HG03039 (cell line): ENCODE results near the gene GPR22.

Source experiments
- ATAC-seq: cut with Tn5 transposase; IDR thresholded peaks from one replicate; pipeline ENCODE4 v1.9.1; 2021; ENCODE audit warnings: mild to moderate bottlenecking, moderate library complexity; ENCODE audit not compliant: unreplicated experiment

Gene GPR22

DNA sequence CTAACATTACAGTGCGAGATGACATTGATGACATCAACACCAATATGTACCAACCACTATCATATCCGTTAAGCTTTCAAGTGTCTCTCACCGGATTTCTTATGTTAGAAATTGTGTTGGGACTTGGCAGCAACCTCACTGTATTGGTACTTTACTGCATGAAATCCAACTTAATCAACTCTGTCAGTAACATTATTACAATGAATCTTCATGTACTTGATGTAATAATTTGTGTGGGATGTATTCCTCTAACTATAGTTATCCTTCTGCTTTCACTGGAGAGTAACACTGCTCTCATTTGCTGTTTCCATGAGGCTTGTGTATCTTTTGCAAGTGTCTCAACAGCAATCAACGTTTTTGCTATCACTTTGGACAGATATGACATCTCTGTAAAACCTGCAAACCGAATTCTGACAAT is 4.3 kb downstream of the GPR22 start:
- ATAC-seq, result no peak

GRCh38 chr7:107479303-107479702 is 9.4 kb downstream of the GPR22 start:
- no peak for ATAC-seq

DNA sequence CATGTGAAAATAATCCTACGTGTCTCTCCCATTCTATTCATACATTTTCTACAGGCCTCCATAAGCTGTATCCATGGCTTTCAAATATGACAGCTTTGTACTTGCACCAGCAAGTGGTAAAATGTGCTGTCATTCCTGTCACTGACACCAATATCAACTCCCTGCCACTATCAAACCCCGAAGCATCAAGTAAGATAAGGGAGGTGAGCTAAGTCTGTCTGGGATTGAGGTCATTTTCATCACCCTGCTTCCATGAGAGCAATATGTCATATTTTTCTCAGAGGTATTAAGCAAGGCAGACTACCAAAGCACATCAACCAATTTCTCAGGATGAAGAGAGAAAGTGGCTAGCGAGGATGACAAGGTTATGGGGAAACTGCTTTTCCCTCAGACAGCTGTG is 11.1 kb downstream of the GPR22 start:
- no peak for ATAC-seq

GRCh38 chr7:107482571-107482970 is 12.7 kb downstream of the GPR22 start:
- ATAC-seq, result no peak

DNA sequence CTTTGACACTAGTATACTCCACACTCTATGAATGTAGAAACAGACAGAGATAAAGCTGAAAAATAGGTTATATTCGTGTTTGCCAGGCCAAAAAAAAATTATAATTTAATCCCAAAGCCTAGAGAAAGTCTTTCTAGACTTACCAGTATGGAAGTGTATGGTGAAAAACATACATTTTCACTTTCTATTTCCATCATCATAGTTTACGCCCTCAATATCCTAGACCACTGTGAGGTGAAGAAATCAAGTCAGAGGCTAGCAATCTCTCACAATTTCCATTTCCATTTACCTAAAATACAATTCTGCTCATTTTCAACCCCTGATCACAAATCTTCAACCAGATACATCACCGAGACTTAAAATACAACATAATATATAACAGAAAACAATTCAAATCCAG is 16.2 kb downstream of the GPR22 start:
- ATAC-seq, result no peak

- ATAC-seq, result no peak
These were observed 23.0 kb downstream of the GPR22 start for GRCh38 chr7:107492875-107493274.

DNA sequence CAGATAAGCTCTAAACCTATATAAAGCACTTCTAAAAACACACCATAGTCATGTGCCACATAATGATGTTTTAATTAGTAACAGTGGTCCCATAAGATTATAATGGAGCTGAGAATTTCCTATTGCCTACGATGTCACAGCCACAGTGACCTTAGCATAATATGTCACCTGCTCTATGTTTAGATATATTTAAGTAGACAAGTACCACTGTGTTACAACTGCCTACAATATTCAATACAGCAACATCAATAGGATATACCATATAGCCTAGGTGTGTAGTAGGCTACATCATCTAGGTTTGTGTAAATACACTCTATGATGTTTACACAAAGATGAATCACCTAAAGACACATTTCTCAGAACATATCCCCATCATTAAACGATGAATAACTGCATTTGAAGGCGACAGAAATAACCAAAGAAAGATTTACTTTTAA is 24.5 kb downstream of the GPR22 start:
- ATAC-seq, result no peak

DNA sequence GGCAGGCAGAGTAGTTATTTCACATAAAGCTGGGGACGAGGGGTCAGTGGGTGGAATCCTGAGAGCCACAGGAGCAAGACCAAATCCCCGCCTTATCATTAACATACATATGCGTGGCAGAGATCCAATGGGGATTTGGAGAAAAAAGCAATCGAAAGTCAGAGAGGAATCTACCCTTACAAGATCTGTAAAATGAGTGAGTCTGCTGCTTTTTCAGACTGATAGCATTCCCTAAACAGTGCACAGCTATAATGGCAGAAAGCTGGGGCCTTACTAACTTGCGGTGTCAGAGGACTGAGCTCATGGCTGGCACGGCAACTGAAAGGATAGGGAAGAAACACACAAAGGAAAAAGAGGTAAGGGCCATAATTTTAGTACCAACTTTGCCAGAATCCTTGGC is 25.0 kb downstream of the GPR22 start:
- no peak for ATAC-seq

DNA sequence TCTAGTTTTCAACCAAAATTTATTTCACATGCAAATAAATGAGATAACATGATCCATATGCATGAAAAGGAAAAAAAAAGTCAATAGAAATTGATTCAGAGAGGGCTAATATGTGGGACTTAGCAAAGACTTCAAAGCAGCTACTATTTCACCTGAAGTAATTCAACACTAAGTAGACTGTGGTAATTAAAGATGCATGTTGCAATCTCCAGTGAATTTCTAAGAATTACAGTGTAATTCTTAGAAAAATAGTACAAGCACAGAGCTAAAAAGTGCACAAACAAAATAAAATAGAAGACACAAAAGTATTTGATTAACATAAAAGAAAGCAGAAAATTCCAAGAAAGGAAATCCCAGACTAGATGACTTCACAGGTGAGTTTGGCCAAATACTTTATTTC is 25.7 kb downstream of the GPR22 start:
- ATAC-seq, result no peak

GRCh38 chr7:107499731-107500130 is 29.9 kb downstream of the GPR22 start:
- ATAC-seq, result no peak

DNA sequence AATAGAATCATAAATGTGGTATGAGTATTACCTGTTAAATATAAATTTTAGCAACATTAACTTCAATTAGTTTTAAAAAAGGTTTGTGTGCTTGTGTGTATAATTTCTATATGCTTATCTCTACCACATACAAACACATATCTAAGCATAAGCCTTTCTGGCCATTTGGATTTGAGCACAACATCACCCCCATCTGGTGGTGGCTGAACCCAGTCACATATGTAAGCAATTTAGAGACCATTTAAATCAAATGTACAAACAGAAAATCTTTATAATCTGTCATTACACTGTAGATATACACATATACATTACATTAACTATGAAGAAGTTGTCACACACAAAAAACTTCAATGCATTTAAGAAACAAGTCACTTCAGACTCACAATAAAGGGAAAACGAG is 31.7 kb downstream of the GPR22 start:
- no peak for ATAC-seq

DNA sequence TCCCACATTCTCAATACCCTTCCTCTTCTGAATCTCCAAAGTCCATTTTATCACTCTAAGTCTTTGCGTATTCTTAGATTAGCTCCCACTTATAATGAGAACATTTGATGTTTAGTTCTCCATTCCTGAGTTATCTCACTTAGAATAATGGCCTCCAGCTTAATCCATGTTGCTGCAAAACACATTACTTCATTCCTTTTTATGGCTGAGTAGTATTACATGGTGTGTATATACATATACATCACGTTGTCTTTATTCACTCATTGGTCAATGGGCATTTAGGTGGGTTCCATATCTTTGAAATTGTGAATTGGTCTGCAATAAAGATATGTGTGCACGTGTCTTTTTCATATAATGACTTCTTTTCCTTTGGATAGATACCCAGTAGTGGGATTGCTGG is 32.3 kb downstream of the GPR22 start:
- no peak for ATAC-seq

DNA sequence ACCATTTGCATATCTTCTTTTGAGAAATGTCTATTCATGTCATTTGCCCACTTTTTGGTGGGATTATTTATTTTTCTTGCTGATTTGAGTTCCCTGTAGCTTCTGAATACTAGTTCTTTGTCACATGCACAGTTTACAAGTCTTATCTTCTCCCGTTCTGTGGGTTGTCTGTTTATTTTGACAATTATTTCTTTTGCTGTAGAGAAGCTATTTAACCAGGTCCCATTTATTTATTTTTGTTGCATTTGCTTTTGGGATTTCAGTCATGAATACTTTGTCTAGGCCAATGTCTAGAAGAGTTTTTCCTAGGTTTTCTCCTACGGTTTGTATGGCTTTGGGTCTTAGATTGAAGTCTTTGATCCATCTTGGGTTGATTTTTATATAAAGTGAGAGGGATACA is 32.9 kb downstream of the GPR22 start:
- ATAC-seq, result no peak

GRCh38 chr7:107503687-107504086 is 33.8 kb downstream of the GPR22 start:
- ATAC-seq, result no peak

GRCh38 chr7:107505362-107505761 is 35.5 kb downstream of the GPR22 start:
- no peak for ATAC-seq

- no peak for ATAC-seq
These were observed 36.3 kb downstream of the GPR22 start for GRCh38 chr7:107505997-107506673.

DNA sequence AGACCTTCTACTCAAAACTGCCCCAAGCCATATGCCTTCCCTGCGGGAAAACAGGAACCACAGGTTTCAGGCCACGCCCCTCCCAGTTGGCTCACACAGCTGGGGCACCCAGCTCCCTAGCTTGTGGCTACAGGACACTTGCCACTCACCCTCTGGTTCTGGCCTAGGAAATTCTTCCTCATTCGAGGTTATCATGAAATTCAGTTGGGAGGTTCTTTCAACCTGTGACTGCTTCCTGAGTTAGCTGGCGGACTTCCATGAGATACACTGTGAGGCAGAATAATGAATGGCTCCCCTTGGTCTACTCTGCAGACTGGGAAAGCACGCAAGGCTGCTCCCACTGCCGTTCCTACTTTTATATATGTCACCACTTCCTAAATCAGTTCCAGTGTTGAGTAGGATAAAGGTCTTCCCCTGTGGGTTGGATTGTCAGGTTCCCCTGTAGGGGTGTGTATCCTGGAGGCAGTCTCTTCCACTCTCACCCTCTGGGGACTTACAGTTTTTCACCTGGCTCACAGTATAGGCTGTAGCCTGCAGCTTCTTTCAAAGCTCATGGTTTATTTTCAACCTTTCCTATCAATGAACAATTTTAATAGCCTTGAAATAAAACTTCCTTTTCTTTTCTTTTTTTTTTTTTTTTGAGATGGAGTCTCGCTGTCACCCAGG is 37.0 kb downstream of the GPR22 start:
- ATAC-seq, result no peak
